ES-I3 (cell line): Measurements from ENCODE around the gene RBSN.
A peak's percentile ranks its signal among the peaks of the same experiment; 100 is the strongest.
"Not testable (repeated sequence)": the region's sequence is repeated elsewhere in the genome, so short reads cannot be mapped to it uniquely, and the experiment has no call there.

Experiments
- H3K36me3 ChIP-seq: 2 replicates; pipeline ENCODE4 v1.6.1; 2013; ENCODE audit warnings: mild to moderate bottlenecking, low read length, control low read depth, moderate library complexity; ENCODE audit not compliant: insufficient read depth
- H3K4me1 ChIP-seq: 2 replicates; pipeline ENCODE4 v1.6.1; 2013; ENCODE audit warnings: mild to moderate bottlenecking, control low read depth, low read length; ENCODE audit not compliant: insufficient read depth
- H3K9ac ChIP-seq: 2 replicates; pipeline ENCODE4 v1.6.1; 2013; ENCODE audit warnings: low read depth, mild to moderate bottlenecking, low read length, moderate library complexity
- H3K9me3 ChIP-seq: 2 replicates; pipeline ENCODE4 v1.6.1; 2013; ENCODE audit warnings: mild to moderate bottlenecking, low read length, moderate library complexity; ENCODE audit not compliant: control insufficient read depth, insufficient read depth

The RBSN gene

DNA sequence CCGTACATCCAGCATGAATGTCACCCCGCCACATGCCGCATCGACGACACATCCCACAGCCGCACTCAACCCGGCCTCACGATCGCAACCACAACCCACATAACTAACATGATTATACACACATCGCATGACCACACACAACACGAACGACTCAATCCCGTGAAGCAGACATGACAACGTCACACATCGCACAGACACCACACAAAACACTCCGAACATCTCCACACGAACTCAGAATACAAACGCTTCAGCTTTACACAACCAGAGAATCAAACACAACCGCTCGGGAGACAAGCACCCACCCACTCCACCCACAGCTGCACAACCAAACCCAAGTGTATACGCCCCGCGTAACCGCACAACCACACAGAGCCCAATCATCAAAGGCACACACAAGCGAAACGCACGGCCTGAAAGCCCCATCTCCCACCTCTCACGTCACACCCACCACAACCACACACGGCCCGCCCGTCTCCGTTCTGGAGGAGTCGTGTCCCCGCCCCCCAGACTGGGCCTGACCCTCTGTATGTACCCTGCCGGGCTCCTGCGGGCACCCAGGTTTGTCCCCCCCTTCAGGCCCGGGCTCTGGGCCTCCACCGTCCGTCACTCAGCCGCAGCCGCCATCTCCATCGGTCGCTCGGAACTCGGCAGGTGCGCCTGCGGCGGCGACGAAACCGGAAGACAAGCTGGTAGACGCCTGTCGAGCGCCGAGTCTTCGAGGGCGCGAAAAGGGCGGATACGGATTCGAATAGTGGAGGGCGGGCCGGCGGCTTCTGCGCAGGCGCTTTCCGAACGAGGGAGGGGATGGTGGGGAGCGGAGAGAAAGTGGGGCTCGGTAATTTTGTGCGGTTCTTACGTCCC lies at the start of gene RBSN:
TSS of gene RBSN (minus strand) at position 646 of the 861 bp plus-strand sequence. CDS start 3,028 bp downstream, outside the sequence.
- Histone ChIP-seq H3K4me1 (peaks cover 8% of the 10 kb centered on the region), H3K36me3 (0 out of 2 replicates have a peak, but pooled peaks cover 4% of the 10 kb centered on the region), H3K9me3 (no peaks in the 10 kb centered on the region), H3K9ac (peak within 1 kb of the TSS; percentile 98)

DNA sequence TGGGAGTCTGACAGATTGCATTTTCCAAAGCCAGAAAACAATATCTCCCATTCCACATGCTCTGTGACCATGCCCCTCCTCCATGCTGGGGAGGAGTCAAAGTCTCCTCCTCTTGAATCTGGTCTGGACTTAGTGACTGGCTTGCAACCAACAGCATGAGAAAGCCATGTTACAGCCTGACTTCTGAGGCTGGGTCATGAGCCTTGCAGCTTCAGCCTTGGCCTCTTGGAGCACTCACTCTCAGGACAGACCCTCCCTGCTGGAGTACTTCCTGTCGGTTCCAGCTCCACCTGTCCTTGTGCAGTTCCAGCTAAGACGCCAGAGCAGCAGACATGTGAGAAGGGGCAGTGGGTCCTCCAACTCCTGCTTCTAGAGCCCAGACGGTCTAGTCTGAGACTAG lies 49.7 kb upstream of the RBSN start:
- H3K4me1 ChIP-seq = no peaks in the 10 kb centered on the region
- H3K36me3 ChIP-seq = no peaks in the 10 kb centered on the region
- no peak overlapping the region for H3K9ac ChIP-seq
- no peaks in the 10 kb centered on the region; the same call in 1 of the 2 replicates for H3K9me3 ChIP-seq

DNA sequence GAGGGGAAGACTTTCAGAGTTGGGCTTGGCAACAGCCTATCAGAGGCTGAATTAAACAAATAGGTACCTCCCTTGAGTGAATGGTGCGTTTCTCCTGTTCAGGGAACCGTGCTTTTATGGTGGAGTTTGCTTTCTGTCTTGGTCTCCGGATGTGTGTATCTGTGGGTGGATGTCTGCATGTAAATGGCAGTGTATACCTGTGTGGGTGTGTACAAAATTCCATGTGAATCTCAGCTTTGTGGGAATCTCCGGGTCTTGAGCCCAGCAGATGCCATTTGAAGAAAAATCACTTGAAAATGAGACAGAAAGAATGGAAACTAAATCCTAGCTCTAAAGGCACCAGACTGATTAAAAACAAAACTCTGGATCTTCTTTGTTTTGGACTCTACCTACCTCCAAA lies 37.9 kb upstream of the RBSN start:
- H3K9ac ChIP-seq, H3K36me3 ChIP-seq, H3K4me1 ChIP-seq, H3K9me3 ChIP-seq: not testable (repeated sequence)

DNA sequence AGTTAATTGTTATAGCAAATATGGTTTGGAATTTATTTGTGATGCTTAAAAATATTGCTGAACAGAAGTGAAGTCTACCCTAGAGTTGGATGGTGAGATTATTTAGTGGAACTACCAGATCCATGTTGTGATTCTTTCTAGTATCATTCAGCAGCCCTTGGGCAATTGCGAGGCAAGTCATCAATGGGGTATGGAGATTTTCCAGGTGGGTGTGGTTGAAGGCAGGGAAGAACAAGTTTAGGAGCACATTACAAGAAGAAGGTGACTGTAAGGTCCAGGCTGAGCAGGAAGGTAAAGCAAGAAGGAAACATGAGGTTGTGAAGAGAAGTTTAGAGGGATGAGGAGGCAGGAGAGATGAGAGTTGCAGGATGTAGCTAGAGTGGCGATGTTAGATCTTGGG lies 36.0 kb upstream of the RBSN start:
- H3K9me3 ChIP-seq, H3K4me1 ChIP-seq, H3K36me3 ChIP-seq, H3K9ac ChIP-seq: not testable (repeated sequence)

DNA sequence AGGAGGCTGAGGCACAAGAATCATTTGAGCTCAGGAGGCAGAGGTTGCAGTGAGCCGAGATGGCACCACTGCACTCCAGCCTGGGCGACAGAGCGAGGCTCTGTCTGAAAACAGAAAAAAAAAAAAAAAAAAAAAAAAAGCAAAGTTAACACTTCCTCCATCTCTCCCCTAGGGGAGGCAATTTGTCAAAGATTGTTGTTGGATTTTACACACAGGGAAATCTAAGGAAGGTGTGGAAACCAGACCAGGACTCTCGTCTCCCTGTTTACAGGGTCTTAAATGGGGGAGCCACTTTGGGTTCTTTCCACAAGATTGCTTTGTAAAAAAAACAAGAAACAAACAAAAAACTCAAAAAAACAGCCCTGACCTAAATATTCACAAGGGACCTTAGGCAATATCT lies 29.5 kb upstream of the RBSN start:
- H3K9me3 ChIP-seq, H3K9ac ChIP-seq, H3K4me1 ChIP-seq, H3K36me3 ChIP-seq: not testable (repeated sequence)

DNA sequence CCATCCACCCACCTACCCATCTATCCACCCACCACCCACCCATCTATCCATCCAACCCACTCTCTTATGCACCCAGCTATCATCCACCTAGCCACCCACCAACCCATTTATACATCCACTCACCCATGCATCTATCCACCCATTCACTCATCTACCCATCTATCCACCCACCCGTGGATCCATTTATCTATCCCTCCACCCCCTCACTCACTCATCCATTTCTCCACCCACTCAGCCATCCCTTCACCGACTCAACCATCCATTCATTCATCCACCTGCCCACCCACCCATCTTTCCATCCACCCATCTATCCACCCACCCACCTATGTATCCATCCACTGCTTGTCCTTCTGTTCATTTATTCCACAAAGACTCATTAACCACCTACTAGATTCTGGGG lies 28.0 kb upstream of the RBSN start:
- H3K36me3 ChIP-seq, H3K9ac ChIP-seq, H3K4me1 ChIP-seq, H3K9me3 ChIP-seq: not testable (repeated sequence)

DNA sequence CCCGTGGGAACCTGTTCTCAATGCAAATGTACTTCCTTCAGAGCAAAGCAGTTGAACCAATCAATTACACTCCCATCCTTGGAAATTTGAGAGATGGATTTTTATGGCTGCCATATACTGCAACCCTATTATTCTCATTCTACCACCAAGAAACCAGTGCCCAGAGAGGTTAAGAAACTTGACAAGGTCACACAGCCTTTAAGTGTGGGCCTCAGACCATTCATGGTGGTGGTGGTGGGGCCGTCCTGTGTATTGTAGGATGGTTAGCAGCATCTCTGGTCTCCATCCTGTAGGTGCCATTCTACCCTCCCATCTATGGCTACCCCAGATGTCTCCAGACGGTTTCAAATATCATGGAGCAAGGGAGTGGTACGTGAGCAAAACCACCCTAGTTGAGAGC lies 23.4 kb upstream of the RBSN start:
- Histone ChIP-seq H3K9me3 (no peaks in the 10 kb centered on the region), H3K4me1 (no peaks in the 10 kb centered on the region), H3K9ac (no peak overlapping the region), H3K36me3 (no peaks in the 10 kb centered on the region)

DNA sequence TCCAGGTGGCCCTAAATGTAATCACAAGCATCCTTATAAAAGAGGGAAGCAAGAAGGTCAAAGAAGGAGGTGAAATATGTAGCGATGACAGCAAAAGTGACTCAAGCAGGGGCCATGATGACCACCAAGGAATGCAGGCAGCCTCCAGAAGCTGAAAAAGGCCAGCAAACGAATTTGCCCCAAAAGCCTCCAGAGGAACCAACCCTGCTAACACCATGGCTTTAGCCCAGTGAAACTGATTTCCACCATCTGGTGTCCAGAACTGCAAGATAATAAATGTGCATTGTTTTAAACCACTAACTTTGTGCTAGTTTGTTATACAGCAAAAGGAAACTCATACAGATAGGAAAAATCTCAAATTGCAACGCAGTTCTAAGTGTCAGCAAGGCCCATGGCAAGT lies 23.0 kb upstream of the RBSN start:
- Histone ChIP-seq H3K9me3 (no peaks in the 10 kb centered on the region), H3K36me3 (no peaks in the 10 kb centered on the region), H3K4me1 (no peaks in the 10 kb centered on the region), H3K9ac (no peak overlapping the region)

DNA sequence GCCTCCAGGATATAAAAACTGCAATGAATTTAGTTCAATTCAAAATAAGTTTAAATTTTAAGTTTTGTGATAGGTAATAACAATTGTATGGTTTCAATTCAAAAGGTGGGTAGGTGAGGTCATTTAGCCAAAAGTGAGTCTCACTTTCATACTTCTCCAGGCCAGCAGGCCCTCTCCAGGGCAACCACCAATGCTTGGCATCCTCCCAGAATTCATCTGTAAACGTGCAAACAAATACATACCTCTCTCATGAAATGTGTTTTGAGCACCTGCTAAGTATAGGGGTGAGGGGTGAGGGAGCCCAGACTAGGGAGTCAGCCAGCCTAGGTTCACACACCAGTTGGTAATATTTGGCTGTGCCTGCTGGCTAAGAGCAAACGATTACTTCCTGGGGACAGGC lies 22.0 kb upstream of the RBSN start:
- Histone ChIP-seq H3K9ac (no peak overlapping the region), H3K36me3 (no peaks in the 10 kb centered on the region), H3K9me3 (no peaks in the 10 kb centered on the region), H3K4me1 (no peaks in the 10 kb centered on the region)

DNA sequence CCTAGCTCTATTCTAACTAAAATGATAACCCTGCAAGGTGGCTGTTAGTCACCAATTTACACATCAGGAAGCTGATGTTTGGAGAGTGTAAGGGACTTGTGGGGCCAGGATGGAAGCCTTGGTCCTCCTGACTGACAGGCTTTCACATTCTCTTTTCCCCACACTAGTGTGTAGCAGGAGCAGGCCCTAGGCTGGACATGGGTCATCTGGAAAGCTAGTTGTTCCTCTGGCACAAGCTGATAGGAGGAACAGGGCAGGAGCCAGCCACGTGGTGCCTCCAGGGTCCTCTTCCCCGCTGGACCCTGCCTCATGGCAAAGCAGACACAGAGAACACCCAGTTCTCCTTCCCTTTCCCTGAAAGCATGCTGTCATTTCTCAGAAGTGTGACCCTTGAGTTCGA lies 18.1 kb upstream of the RBSN start:
- Histone ChIP-seq H3K9ac (no peak overlapping the region), H3K9me3 (no peaks in the 10 kb centered on the region), H3K36me3 (no peaks in the 10 kb centered on the region), H3K4me1 (peaks cover 14% of the 10 kb centered on the region; the same call in 1 of the 2 replicates)

DNA sequence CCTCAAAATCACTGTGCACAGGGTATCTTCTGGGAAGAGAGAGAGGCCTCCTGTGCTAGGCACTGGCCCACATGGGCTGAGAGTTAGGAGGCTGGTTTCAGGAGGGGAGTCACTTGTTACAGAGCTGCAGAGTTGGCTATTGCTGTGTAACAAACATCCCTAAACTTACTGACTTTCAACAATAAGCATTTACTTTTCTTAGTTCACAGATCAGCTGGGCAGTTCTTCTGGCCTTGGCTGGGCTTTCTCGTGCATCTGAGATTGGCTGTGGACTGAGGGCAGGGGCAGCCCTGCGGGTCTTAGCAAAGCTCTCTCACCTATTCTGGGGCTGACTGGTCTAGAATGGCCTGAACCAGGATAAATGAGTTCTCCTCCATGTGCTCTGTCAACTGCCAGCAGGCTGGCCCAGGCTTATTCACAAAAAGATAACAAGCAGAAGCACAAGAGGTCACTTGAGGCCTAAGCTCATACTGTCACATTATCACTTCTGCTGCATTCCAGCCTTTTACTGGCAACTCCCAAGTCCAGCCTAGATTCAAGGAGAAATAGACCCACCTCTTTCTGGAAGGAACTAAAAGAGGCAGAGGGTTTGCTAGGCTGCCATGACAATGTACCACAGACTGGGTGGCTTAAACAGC lies 17.2 kb upstream of the RBSN start:
- no peaks in the 10 kb centered on the region for H3K9me3 ChIP-seq
- H3K4me1 ChIP-seq = peaks cover 14% of the 10 kb centered on the region; the same call in 1 of the 2 replicates
- H3K36me3 ChIP-seq = no peaks in the 10 kb centered on the region
- no peak overlapping the region for H3K9ac ChIP-seq

DNA sequence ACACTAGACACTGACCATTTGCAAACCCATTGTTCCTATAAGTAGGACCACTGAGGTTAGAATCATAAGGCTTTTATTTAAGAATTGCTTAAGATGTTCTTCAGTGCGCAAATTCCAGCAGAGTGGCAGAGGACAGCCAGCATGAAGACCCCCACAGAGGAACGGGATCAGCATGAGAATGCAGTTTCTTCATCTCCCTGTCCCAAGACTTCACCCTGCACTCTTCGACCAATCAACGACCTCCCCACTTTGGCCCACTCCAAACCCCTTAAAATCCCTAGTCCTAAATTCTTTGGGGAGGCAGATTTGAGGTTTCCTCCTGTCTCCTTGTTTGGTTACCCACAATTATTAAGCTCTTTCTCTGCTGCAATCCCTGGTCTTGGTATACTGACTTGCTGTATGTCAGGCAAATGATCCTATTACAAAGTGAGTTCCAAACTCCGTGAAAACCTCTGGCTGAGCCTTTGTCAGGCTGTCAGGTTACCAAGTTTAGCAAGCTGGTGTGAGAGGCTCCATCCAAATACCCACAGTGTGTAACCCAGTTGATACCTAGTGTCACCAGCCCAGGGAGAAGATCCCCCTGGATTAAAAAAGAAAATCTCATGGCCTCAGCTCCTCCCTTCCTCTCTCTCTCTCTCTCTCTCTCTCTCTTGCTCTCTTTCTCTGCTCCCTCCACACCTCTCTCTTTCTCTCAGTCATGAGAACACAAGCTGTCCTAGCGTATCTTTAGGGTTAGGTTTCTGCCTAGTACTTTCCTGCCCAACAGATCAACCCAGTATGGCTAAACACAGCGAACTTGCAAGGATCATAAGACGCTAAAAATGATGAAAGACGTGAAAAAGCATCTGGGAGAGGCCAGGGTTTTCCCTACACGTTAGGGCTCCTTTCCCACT lies 15.8 kb upstream of the RBSN start:
- H3K4me1 ChIP-seq = peaks cover 14% of the 10 kb centered on the region; the same call in 1 of the 2 replicates
- peak overlapping the region; percentile 1; the same call in 1 of the 2 replicates for H3K9ac ChIP-seq
- no peaks in the 10 kb centered on the region for H3K9me3 ChIP-seq
- H3K36me3 ChIP-seq = no peaks in the 10 kb centered on the region

DNA sequence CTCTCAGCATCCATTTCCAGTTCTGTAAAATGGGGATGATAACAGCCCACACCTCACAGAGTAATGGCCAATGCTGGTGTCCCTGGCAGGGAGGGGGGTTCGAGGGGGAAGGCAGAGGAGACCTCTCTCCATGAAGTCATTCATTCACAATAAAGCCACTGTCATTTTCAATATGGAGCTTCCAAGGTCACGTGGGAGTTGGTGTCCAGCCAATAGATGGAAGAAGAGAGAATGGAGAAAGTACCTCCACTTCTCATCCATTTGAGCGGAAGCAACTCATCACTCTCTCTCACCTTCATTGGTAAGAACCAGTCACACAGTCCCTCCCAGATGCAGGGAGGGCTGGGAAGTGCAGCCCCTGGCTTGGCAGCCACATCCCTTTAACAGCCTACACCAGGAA lies 14.9 kb upstream of the RBSN start:
- Histone ChIP-seq H3K9me3 (no peaks in the 10 kb centered on the region), H3K4me1 (peaks cover 14% of the 10 kb centered on the region; the same call in 1 of the 2 replicates), H3K9ac (no peak overlapping the region), H3K36me3 (no peaks in the 10 kb centered on the region)

DNA sequence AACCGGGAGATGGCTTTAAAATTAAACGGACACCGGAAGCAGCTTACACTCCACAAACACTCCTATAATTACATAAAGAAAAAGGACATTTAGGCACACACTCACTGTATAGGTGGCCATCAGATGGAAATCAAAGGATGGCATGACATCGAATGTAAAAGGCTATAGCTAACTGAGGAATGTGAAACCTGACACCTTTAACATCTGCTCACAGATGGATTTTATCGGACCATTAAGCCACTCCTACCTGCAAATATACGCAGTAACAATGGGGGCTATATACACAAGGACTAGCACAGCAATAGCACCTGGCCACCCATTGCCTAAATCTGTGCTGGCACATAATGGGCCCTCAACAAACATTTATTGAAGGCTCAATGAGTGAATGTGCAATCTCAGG lies 14.5 kb upstream of the RBSN start:
- Histone ChIP-seq H3K9me3 (no peaks in the 10 kb centered on the region), H3K4me1 (peaks cover 14% of the 10 kb centered on the region; the same call in 1 of the 2 replicates)

More for the DNA sequence above, 14.5 kb upstream of the RBSN start:
- Histone ChIP-seq H3K36me3 (no peaks in the 10 kb centered on the region), H3K9ac (no peak overlapping the region)
